Lower leg skin (tissue), 4 donors: ENCODE measurements around the gene OSR1. TPM values are rescaled to one million over a fixed set of nuclear protein-coding genes. Genes with fewer than 3 reads are reported as not detected.
A peak's percentile ranks its signal among the peaks of the same experiment; 100 is the strongest.

Source experiments
- DNase-seq, 2 donors: peaks; one replicate each; pipeline ENCODE4 v3.0.0-alpha.2; 2019; ENCODE audit warnings: low spot score in 2 of 2
- H3K4me3 ChIP-seq: fragments of 200-600 bp; sonication (generic); 2 replicates; pipeline ENCODE4 v1.5.1; 2017; ENCODE audit warnings: mild to moderate bottlenecking, low read depth; ENCODE audit not compliant: poor library complexity, severe bottlenecking
- POLR2A ChIP-seq, 2 donors: fragments of 450-650 bp; IDR thresholded peaks; one replicate each; pipeline ENCODE4 v1.6.1; 2016 to 2017; ENCODE audit warnings: antibody characterized with exemption in 2 of 2, mild to moderate bottlenecking in 1 of 2, moderate library complexity in 1 of 2
- WGBS, 2 donors: methylation state at CpG; one replicate each; pipeline ENCODE4 v1.1.5; 2018; 5-methylcytosine and 5-hydroxymethylcytosine counted together
- intact Hi-C: fragments of 100-400 bp; cut with DNase I; formaldehyde crosslinking; loops from one replicate; pipeline ENCODE4 v1.15.0; 2023; ENCODE audit warnings: low total_unique reads
- total RNA-seq, 4 donors: library from RNA; depleted of rRNA; stranded (reverse); fragments of >200 nt; gene quantifications; one replicate each; pipeline ENCODE4 v1.1.0, GENCODE V29; 2016
- TF ChIP-seq, protein P1 (sequence below), 3 donors: fragments of 450-650 bp; IDR thresholded peaks; one replicate each; pipeline ENCODE4 v1.5.1; 2016; ENCODE audit warnings: antibody characterized with exemption in 3 of 3, mild to moderate bottlenecking in 3 of 3, moderate library complexity in 2 of 3

OSR1 gene
- total RNA-seq, 4 donors from 2014 or later = 1.1 to 16.2 (median 12.7) TPM

DNA sequence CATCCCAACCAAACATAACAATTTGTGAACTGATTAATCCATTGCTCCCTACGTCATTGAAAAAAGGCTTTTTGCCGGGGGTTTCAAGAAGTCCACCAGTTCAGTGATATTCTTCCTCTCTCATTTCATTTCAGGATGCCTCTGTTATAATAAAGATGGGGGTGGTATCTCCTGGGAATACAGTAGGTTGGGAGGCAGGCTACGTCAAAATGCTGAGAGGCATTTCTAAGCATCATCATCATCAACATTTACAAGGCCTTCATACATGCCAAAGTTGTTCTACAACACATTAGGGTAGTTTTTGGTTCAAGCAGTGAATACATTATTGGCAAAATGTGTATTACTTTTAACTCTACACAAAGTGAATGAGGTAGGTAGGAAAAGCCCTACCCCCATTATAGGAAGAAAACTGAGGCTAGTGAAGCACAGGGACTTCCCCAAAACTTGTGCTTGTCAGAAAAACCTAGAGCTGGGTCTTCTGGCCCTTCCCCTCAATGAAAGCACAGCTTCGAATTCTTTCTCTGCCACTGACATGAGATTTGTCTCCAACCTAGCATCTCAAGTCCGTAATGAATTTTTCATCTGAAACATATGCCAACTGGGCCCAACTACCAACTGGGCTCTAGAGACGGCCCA, 11.3 kb downstream of the OSR1 start:
- TF ChIP-seq, protein P1, sequence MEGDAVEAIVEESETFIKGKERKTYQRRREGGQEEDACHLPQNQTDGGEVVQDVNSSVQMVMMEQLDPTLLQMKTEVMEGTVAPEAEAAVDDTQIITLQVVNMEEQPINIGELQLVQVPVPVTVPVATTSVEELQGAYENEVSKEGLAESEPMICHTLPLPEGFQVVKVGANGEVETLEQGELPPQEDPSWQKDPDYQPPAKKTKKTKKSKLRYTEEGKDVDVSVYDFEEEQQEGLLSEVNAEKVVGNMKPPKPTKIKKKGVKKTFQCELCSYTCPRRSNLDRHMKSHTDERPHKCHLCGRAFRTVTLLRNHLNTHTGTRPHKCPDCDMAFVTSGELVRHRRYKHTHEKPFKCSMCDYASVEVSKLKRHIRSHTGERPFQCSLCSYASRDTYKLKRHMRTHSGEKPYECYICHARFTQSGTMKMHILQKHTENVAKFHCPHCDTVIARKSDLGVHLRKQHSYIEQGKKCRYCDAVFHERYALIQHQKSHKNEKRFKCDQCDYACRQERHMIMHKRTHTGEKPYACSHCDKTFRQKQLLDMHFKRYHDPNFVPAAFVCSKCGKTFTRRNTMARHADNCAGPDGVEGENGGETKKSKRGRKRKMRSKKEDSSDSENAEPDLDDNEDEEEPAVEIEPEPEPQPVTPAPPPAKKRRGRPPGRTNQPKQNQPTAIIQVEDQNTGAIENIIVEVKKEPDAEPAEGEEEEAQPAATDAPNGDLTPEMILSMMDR (IDR thresholded peaks at IDR 0.05) = no peak
- no peak for TF ChIP-seq POLR2A (IDR thresholded peaks at IDR 0.05)
- peak overlapping the region; percentile 78 for H3K4me3 ChIP-seq
- intact Hi-C loops = no loop called here
- 29 to 48% methylated on average over 6 of the region's 6 CpGs for WGBS, 2 donors
- DNase-seq = no peak

DNA sequence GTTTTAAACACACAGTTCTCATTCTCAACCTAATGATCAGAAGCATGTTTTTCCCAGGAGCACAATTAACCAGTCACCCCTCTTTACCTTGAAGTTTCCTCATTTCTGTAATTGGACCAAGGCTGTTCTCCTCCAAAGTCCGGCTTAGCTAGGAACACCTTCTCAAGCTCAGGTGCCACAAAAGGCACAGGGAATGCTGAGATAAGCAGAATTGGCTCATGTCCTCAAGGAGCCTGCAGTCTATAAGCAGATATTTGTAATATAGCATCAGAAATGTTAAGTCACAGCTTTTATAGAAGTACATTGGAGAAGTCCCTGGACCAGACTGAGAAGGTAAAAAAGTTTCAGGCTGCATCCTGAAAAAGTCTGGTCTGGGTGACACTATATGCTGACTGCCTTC, 20.7 kb downstream of the OSR1 start:
- H3K4me3 ChIP-seq = no peak overlapping the region
- TF ChIP-seq POLR2A (IDR thresholded peaks at IDR 0.05) = no peak
- TF ChIP-seq, protein P1 (IDR thresholded peaks at IDR 0.05) = no peak
- intact Hi-C loops = no loop called here
- DNase-seq = no peak
- WGBS, 2 donors = 97 to 100% methylated on average over 1 of the region's 1 CpG

DNA sequence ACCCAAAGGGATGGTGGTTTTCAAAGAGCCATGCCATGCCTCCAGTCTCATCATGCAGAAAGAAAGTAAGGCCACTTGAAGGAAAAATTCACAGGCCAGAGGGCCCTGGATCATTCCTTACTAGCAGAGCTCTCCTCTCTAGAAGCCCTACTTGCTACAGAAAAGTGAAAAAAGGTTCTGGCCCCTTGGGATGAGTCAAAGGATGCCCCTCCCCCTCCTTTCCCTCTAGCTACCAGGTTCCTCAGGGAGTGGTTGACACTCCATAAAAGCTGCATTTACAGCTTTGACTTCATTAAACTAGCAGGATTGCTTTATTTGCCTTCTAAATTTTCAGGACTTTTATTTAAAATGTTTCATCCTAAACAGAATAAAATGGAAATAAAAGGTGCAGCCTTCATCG, 21.2 kb downstream of the OSR1 start:
- intact Hi-C loops = no loop called here
- no peak for TF ChIP-seq POLR2A (IDR thresholded peaks at IDR 0.05)
- TF ChIP-seq, protein P1 (IDR thresholded peaks at IDR 0.05) = no peak
- no peak for DNase-seq
- 93 to 98% methylated on average over 1 of the region's 1 CpG for WGBS, 2 donors
- H3K4me3 ChIP-seq = no peak overlapping the region

DNA sequence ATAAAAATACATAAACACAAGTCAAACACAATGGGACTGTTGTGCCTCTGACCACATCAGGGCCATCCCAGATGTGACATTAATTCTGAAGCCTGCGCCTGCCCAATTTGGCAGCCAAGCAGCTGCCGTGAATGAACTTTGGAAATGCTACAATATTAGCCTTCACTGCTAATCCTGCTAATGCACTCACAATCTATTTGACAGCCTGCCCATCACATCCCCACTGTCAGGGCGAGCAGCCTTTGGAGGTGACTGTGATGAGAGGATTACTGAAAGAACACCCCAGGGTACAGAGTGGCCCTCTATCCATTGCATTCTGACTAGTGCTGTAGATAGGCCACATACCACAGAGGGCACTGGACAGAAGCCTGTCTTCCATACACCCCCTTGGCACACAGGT, 21.6 kb downstream of the OSR1 start:
- TF ChIP-seq, protein P1 (IDR thresholded peaks at IDR 0.05) = no peak
- TF ChIP-seq POLR2A (IDR thresholded peaks at IDR 0.05) = no peak
- DNase-seq = no peak
- H3K4me3 ChIP-seq = no peak overlapping the region
- 80% methylated on average over 3 of the region's 3 CpGs for WGBS, 2 donors
- intact Hi-C loops = no loop called here

DNA sequence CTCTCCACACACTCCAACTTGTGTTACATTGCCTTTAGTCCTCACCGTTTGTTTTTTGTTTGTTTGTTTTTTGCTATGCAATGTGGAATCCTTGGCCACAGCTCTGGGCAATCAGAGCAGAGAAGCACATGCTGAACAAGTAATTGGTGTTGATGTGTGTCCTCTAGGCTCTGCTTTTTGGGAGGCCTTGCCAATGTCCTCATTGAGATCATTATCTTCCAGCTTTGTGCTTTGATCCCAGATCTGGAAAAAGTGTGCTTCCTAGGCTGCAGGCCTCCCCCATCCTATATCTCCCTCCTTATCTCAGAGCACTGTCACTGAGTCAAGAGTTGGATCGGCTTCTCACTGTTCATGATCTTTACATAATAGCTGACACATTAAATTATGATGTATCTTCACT, 25.9 kb downstream of the OSR1 start:
- no peak for DNase-seq
- WGBS, 2 donors = 37 to 43% methylated on average over 2 of the region's 2 CpGs
- intact Hi-C loops = no loop called here
- no peak overlapping the region for H3K4me3 ChIP-seq
- TF ChIP-seq POLR2A (IDR thresholded peaks at IDR 0.05) = no peak
- TF ChIP-seq, protein P1 (IDR thresholded peaks at IDR 0.05) = no peak

DNA sequence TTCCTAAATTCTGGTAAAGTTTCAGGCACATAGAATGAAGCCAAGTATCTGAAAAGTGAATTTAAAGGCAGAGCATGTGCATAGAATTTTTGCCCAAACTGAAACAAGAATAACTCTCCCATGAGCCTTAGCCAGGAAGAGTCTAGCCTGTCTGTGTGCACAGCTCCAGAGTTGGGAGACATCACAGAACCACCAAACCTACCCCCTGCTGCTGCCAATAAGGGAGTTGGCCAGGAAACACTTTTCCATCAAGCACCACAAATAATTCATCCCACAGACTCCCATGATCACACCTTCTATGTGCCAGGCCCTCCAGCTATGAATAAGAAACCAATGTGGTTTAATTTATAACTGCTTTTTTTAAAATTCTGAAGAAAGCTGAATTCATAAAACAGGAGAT, 27.0 kb downstream of the OSR1 start:
- H3K4me3 ChIP-seq = no peak overlapping the region
- DNase-seq = no peak
- TF ChIP-seq POLR2A (IDR thresholded peaks at IDR 0.05) = no peak
- TF ChIP-seq, protein P1 (IDR thresholded peaks at IDR 0.05) = no peak
- intact Hi-C loops = no loop called here
